K562 (cell line): ENCODE data around the gene B3GAT3. TPM values are rescaled to one million over a fixed set of nuclear protein-coding genes. Genes with fewer than 3 reads are reported as not detected.

Experiments used
- DMBX1 ChIP-seq: fragments of 250-450 bp; sonication (Bioruptor Pico); IDR thresholded peaks from 2 replicates; pipeline ENCODE4 v1.8.0; 2022; ENCODE audit warnings: inconsistent platforms, mild to moderate bottlenecking, moderate library complexity, borderline replicate concordance
- E2F5 ChIP-seq: sonication (generic); formaldehyde crosslinking; IDR thresholded peaks from 2 replicates; pipeline ENCODE4 v1.8.0; 2022; ENCODE audit warnings: mild to moderate bottlenecking, missing genetic modification reagents
- GTF2B ChIP-seq: IDR thresholded peaks from 2 replicates; pipeline ENCODE4 v1.6.1; 2011; ENCODE audit not compliant: insufficient read length; ENCODE audit errors: extremely low read depth
- HEY1 ChIP-seq: fragments of 250-450 bp; sonication (Bioruptor Pico); IDR thresholded peaks from 2 replicates; pipeline ENCODE4 v1.5.0; 2020; ENCODE audit warnings: mild to moderate bottlenecking, moderate library complexity, borderline replicate concordance
- MAFG ChIP-seq: fragments of 450-650 bp; conservative IDR thresholded peaks from 2 replicates; pipeline ENCODE4 v1.6.1; 2016; ENCODE audit warnings: missing genetic modification characterization, missing compliant biosample characterization
- NELFE ChIP-seq: IDR thresholded peaks from 2 replicates; pipeline ENCODE4 v1.6.1; 2011; ENCODE audit warnings: mild to moderate bottlenecking; ENCODE audit not compliant: insufficient read depth, insufficient read length
- NR4A1 ChIP-seq, 2 experiments: fragments of 250-450 bp in 1 of 2; fragments of 450-650 bp in 1 of 2; sonication (Bioruptor Pico) in 1 of 2; IDR thresholded peaks; 2 replicates each; pipeline versions ENCODE4 v1.4.0 to v1.6.1; 2016 to 2020; ENCODE audit warnings: mild to moderate bottlenecking in 2 of 2, missing compliant biosample characterization in 1 of 2, missing genetic modification characterization in 1 of 2, moderate library complexity in 1 of 2
- PPARD ChIP-seq: fragments of 250-450 bp; sonication (Bioruptor Pico); IDR thresholded peaks from 2 replicates; pipeline ENCODE4 v1.8.0; 2022; ENCODE audit warnings: inconsistent platforms, mild to moderate bottlenecking, moderate library complexity
- SETDB1 ChIP-seq: IDR thresholded peaks from one replicate; pipeline ENCODE4 v1.6.1; 2012; ENCODE audit warnings: low read length, control low read depth, inconsistent platforms
- SIRT6 ChIP-seq: IDR thresholded peaks from one replicate; pipeline ENCODE4 v1.6.1; 2012; ENCODE audit warnings: low read depth, mild to moderate bottlenecking, control low read depth, inconsistent platforms, low read length, moderate library complexity
- TAF1 ChIP-seq: IDR thresholded peaks from 2 replicates; pipeline ENCODE4 v1.6.1; 2011; ENCODE audit warnings: mild to moderate bottlenecking, low read length, moderate library complexity; ENCODE audit not compliant: insufficient read depth, control insufficient read depth, severe bottlenecking; ENCODE audit errors: extremely low read depth
- TRIM25 ChIP-seq: fragments of 450-650 bp; IDR thresholded peaks from 2 replicates; pipeline ENCODE4 v1.7.0; 2016; ENCODE audit warnings: borderline replicate concordance
- ZFP36 ChIP-seq: fragments of 150-350 bp; IDR thresholded peaks from 2 replicates; pipeline ENCODE4 v1.6.1; 2018; ENCODE audit warnings: low read length, low read depth; ENCODE audit not compliant: partially characterized antibody
- ZNF212 ChIP-seq: fragments of 450-650 bp; formaldehyde crosslinking; IDR thresholded peaks from 2 replicates; pipeline ENCODE4 v1.4.0; 2020; ENCODE audit warnings: mild to moderate bottlenecking
- ZNF586 ChIP-seq: fragments of 450-650 bp; formaldehyde crosslinking; conservative IDR thresholded peaks from 2 replicates; pipeline ENCODE4 v1.4.0; 2020; ENCODE audit warnings: mild to moderate bottlenecking, moderate library complexity
- ZSCAN29 ChIP-seq: fragments of 450-650 bp; IDR thresholded peaks from 2 replicates; pipeline ENCODE4 v1.6.1; 2017
- polyA plus RNA-seq, 8 experiments: library from polyadenylated mRNA; depleted of rRNA in 4 of 8; stranded (reverse) in 5 of 8; unstranded in 3 of 8; fragments of >200 nt; fragmentation: Nextera tagmentation in 2 of 8; fragmentation: Illumina TruSeq in 1 of 8; extraction: Ambion mirVana in 2 of 8; extraction: Trizol in 1 of 8; gene quantifications; 2 replicates each; pipeline versions ENCODE4 v1.2.1 to v1.2.3, GENCODE V29; 2011 to 2014; ENCODE audit warnings: inconsistent platforms in 1 of 8, missing spikeins in 1 of 8
- total RNA-seq, 7 experiments: library from RNA; depleted of rRNA in 6 of 7; stranded (reverse); fragments of >200 nt in 6 of 7; fragmentation: Illumina TruSeq in 2 of 7; extraction: Trizol in 2 of 7; gene quantifications; 2 replicates each; pipeline versions ENCODE4 v1.2.1 to v1.2.3, GENCODE V29; 2011 to 2021; ENCODE audit warnings: low replicate concordance in 1 of 7
- TF ChIP-seq, protein P1 (sequence below): fragments of 450-650 bp; formaldehyde crosslinking; IDR thresholded peaks from 2 replicates; pipeline ENCODE4 v1.4.0; 2020; ENCODE audit warnings: mild to moderate bottlenecking
- TF ChIP-seq, protein P2 (sequence below): sonication (generic); formaldehyde crosslinking; IDR thresholded peaks from 2 replicates; pipeline ENCODE4 v1.8.0; 2022; ENCODE audit warnings: missing genetic modification reagents, mild to moderate bottlenecking, moderate library complexity, borderline replicate concordance
- TF ChIP-seq, protein P3 (sequence below): fragments of 200-800 bp; sonication (Bioruptor generic); IDR thresholded peaks from 2 replicates; pipeline ENCODE4 v1.6.1; 2017; ENCODE audit warnings: missing genetic modification characterization, missing compliant biosample characterization

B3GAT3 gene
- total and polyA plus RNA-seq, 9 of the 15 experiments (the other 6 are each of a cell fraction or from before 2014, with no cell fraction given) = 0.30 to 64.0 (median 21.4) TPM

GRCh38 chr11:62621567-62622470 is at the start of gene B3GAT3 (continued):
- TF ChIP-seq NR4A1 (CRISPR knock-in tag; IDR thresholded peaks at IDR 0.05) (no peak), NR4A1 (tag; IDR thresholded peaks at IDR 0.05) (no peak), NELFE (no peak), SETDB1 (no peak), DMBX1 (CRISPR knock-in tag) (no peak; the same call in 1 of the 2 replicates), E2F5 (CRISPR knock-in tag) (peak; percentile 54; the same call in 1 of the 2 replicates), MAFG (tag) (no peak), TRIM25 (no peak), TAF1 (peak; percentile 62), HEY1 (CRISPR knock-in tag) (no peak), ZNF586 (CRISPR knock-in tag) (no peak), ZFP36 (no peak), SIRT6 (no peak), ZNF212 (CRISPR knock-in tag) (no peak), ZSCAN29 (no peak), PPARD (no peak), GTF2B (no peak)
- TF ChIP-seq, protein P1, sequence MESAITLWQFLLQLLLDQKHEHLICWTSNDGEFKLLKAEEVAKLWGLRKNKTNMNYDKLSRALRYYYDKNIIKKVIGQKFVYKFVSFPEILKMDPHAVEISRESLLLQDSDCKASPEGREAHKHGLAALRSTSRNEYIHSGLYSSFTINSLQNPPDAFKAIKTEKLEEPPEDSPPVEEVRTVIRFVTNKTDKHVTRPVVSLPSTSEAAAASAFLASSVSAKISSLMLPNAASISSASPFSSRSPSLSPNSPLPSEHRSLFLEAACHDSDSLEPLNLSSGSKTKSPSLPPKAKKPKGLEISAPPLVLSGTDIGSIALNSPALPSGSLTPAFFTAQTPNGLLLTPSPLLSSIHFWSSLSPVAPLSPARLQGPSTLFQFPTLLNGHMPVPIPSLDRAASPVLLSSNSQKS (CRISPR knock-in tag) = no peak
- TF ChIP-seq, protein P2, sequence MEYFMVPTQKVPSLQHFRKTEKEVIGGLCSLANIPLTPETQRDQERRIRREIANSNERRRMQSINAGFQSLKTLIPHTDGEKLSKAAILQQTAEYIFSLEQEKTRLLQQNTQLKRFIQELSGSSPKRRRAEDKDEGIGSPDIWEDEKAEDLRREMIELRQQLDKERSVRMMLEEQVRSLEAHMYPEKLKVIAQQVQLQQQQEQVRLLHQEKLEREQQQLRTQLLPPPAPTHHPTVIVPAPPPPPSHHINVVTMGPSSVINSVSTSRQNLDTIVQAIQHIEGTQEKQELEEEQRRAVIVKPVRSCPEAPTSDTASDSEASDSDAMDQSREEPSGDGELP = peak; percentile 100
- TF ChIP-seq, protein P3, sequence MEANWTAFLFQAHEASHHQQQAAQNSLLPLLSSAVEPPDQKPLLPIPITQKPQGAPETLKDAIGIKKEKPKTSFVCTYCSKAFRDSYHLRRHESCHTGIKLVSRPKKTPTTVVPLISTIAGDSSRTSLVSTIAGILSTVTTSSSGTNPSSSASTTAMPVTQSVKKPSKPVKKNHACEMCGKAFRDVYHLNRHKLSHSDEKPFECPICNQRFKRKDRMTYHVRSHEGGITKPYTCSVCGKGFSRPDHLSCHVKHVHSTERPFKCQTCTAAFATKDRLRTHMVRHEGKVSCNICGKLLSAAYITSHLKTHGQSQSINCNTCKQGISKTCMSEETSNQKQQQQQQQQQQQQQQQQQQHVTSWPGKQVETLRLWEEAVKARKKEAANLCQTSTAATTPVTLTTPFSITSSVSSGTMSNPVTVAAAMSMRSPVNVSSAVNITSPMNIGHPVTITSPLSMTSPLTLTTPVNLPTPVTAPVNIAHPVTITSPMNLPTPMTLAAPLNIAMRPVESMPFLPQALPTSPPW (CRISPR knock-in tag) = peak; percentile 89
